OCI-LY3 (cell line): Measurements from ENCODE around the gene KCTD16.

Experiments used
- H2AFZ ChIP-seq: fragments of 200-600, 300-600 bp; shearing (Covaris generic); 2 replicates; pipeline ENCODE4 v1.6.0; 2014; ENCODE audit warnings: antibody characterized with exemption, low read depth, low read length
- H3K27ac ChIP-seq: fragments of 200-600, 300-600 bp; sonication (generic); 2 replicates; pipeline ENCODE4 v1.5.1; 2014; ENCODE audit warnings: mild to moderate bottlenecking, low read length, moderate library complexity, mixed read lengths
- H3K27me3 ChIP-seq: fragments of 200-600, 300-600 bp; sonication (generic); 2 replicates; pipeline ENCODE4 v1.6.1; 2014; ENCODE audit warnings: low read depth, low read length, mixed read lengths
- H3K36me3 ChIP-seq: fragments of 200-600, 300-600 bp; sonication (generic); replicated peaks from 2 replicates; pipeline ENCODE3; 2014; ENCODE audit warnings: low read depth, low read length, mixed read lengths
- H3K4me1 ChIP-seq: fragments of 300-600, 200-600 bp; sonication (generic); 2 replicates; pipeline ENCODE4 v1.6.1; 2014; ENCODE audit warnings: low read length, mixed read lengths
- H3K4me2 ChIP-seq: fragments of 200-600, 300-600 bp; sonication (generic); 2 replicates; pipeline ENCODE4 v1.6.1; 2014; ENCODE audit warnings: low read length, mixed read lengths
- H3K4me3 ChIP-seq: fragments of 300-600, 200-600 bp; sonication (generic); 2 replicates; pipeline ENCODE4 v1.5.1; 2014; ENCODE audit warnings: antibody characterized with exemption, mild to moderate bottlenecking, low read length, moderate library complexity
- H3K79me2 ChIP-seq: fragments of 300-600, 200-600 bp; shearing (Covaris generic); 2 replicates; pipeline ENCODE4 v1.6.1; 2014; ENCODE audit warnings: mild to moderate bottlenecking, low read length, mixed read lengths
- H3K9ac ChIP-seq: fragments of 300-600, 200-600 bp; shearing (Covaris generic); 2 replicates; pipeline ENCODE4 v1.6.0; 2014; ENCODE audit warnings: mild to moderate bottlenecking, low read length, moderate library complexity
- H3K9me3 ChIP-seq: fragments of 200-600, 300-600 bp; shearing (Covaris generic); 2 replicates; pipeline ENCODE4 v1.6.1; 2014; ENCODE audit warnings: low read length, mixed read lengths; ENCODE audit not compliant: insufficient read depth
- H4K20me1 ChIP-seq: fragments of 200-600, 300-600 bp; sonication (generic); 2 replicates; pipeline ENCODE4 v1.6.1; 2016; ENCODE audit warnings: low read length, mixed read lengths; ENCODE audit not compliant: insufficient read depth
- EZH2phosphoT487 ChIP-seq: fragments of 200-600 bp; shearing (Covaris generic); IDR thresholded peaks from 2 replicates; pipeline ENCODE4 v1.6.1; 2018; ENCODE audit warnings: antibody characterized with exemption, mixed run types, low read depth
- TF ChIP-seq, protein P1 (sequence below): fragments of 200-600, 300-600 bp; sonication (generic); IDR thresholded peaks from 2 replicates; pipeline ENCODE4 v1.5.1; 2014; ENCODE audit warnings: antibody characterized with exemption, low read length, low read depth

Gene KCTD16

GRCh38 chr5:144192661-144193060, 22.0 kb downstream of the KCTD16 start:
- Histone ChIP-seq H3K27ac (no peak overlapping the region), H3K9ac (no peak overlapping the region), H4K20me1 (no peaks in the 10 kb centered on the region), H3K27me3 (no peaks in the 10 kb centered on the region), H3K9me3 (no peaks in the 10 kb centered on the region), H3K36me3 (peaks cover 2% of the 10 kb centered on the region), H3K4me1 (peaks cover 45% of the 10 kb centered on the region), H2AFZ (peak overlapping the region; percentile 91), H3K79me2 (no peaks in the 10 kb centered on the region), H3K4me2 (peak overlapping the region; percentile 80), H3K4me3 (no peak overlapping the region)
- TF ChIP-seq EZH2phosphoT487: no peak
- TF ChIP-seq, protein P1, sequence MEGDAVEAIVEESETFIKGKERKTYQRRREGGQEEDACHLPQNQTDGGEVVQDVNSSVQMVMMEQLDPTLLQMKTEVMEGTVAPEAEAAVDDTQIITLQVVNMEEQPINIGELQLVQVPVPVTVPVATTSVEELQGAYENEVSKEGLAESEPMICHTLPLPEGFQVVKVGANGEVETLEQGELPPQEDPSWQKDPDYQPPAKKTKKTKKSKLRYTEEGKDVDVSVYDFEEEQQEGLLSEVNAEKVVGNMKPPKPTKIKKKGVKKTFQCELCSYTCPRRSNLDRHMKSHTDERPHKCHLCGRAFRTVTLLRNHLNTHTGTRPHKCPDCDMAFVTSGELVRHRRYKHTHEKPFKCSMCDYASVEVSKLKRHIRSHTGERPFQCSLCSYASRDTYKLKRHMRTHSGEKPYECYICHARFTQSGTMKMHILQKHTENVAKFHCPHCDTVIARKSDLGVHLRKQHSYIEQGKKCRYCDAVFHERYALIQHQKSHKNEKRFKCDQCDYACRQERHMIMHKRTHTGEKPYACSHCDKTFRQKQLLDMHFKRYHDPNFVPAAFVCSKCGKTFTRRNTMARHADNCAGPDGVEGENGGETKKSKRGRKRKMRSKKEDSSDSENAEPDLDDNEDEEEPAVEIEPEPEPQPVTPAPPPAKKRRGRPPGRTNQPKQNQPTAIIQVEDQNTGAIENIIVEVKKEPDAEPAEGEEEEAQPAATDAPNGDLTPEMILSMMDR: no peak

- TF ChIP-seq EZH2phosphoT487: no peak
- TF ChIP-seq, protein P1: no peak
- Histone ChIP-seq H3K4me3 (no peak overlapping the region), H3K4me2 (no peak overlapping the region), H3K4me1 (peaks cover 30% of the 10 kb centered on the region), H2AFZ (no peak overlapping the region), H3K27me3 (peaks cover 9% of the 10 kb centered on the region), H3K79me2 (no peaks in the 10 kb centered on the region), H3K9ac (no peak overlapping the region), H4K20me1 (no peaks in the 10 kb centered on the region), H3K27ac (no peak overlapping the region), H3K36me3 (no peaks in the 10 kb centered on the region), H3K9me3 (no peaks in the 10 kb centered on the region)
Measured at GRCh38 chr5:144194144-144194543, 23.5 kb downstream of the KCTD16 start.

DNA sequence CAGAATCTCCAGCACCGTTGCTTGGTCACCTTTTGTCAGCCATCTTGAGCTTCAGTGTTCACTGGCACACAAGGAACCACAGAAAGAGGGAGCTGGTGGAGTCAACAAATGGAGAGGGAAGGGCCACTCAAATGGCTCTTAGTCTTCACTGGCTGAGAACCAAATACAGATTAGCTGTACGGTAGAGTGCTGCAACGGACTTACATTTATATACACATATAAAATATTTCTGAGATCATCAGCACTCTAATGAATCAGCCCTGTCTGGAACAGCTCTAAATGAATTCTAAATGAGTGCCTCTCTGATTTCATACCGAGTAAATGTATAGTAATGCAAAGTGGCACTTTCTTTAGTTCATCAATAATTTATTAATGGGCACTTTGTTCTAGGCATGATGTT, 24.8 kb downstream of the KCTD16 start:
- peaks cover 19% of the 10 kb centered on the region for H3K4me1 ChIP-seq
- H3K9ac ChIP-seq: no peak overlapping the region
- no peaks in the 10 kb centered on the region for H4K20me1 ChIP-seq
- H3K4me2 ChIP-seq: no peak overlapping the region
- no peaks in the 10 kb centered on the region for H3K36me3 ChIP-seq
- 0 out of 2 replicates have a peak overlapping the region, but pooled peaks have one; percentile 21 for H2AFZ ChIP-seq
- H3K27ac ChIP-seq: no peak overlapping the region
- H3K9me3 ChIP-seq: no peaks in the 10 kb centered on the region
- no peaks in the 10 kb centered on the region for H3K79me2 ChIP-seq
- peaks cover 15% of the 10 kb centered on the region for H3K27me3 ChIP-seq
- TF ChIP-seq, protein P1: no peak
- TF ChIP-seq EZH2phosphoT487: no peak
- H3K4me3 ChIP-seq: no peak overlapping the region

GRCh38 chr5:144196612-144197011, 25.9 kb downstream of the KCTD16 start:
- TF ChIP-seq, protein P1: no peak
- TF ChIP-seq EZH2phosphoT487: no peak
- H3K4me1 ChIP-seq: peaks cover 17% of the 10 kb centered on the region

More at GRCh38 chr5:144196612-144197011, 25.9 kb downstream of the KCTD16 start:
- no peak overlapping the region for H3K27ac ChIP-seq
- H4K20me1 ChIP-seq: no peaks in the 10 kb centered on the region
- no peak overlapping the region for H3K4me2 ChIP-seq
- no peaks in the 10 kb centered on the region for H3K36me3 ChIP-seq
- H3K9me3 ChIP-seq: no peaks in the 10 kb centered on the region
- H3K9ac ChIP-seq: no peak overlapping the region
- H3K4me3 ChIP-seq: no peak overlapping the region
- no peak overlapping the region for H2AFZ ChIP-seq
- peaks cover 15% of the 10 kb centered on the region for H3K27me3 ChIP-seq
- no peaks in the 10 kb centered on the region for H3K79me2 ChIP-seq
